NOMO-1 treated with dmso at 0.1 percent for 144 hours (cell line): ENCODE measurements around the gene CIAO1.

Source experiments
- DNase-seq: peaks from one replicate; lab custom pipeline; 2025; ENCODE audit not compliant: unreplicated experiment; lab: John Stamatoyannopoulos, UW

The CIAO1 gene

DNA sequence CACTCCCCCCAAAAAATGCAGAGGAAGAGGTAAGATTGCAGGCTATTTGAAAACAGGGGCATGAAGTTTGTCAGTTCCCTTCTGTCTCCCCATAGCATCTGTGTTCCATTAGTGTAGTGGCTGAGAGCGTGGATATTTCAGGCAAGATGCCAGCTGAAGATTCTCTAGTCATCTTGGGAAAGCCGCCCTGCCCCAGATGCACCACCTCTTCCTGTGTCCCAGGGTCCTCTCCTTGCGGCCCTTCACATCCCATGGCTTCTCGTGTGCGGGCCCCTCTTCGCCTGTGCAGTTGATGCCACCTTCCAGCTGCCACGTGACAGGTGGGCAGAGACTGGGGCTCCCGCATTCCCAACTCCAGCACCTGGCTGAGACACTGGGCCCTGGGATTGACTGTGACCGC, 16.4 kb upstream of the CIAO1 start:
- no peak for DNase-seq

DNA sequence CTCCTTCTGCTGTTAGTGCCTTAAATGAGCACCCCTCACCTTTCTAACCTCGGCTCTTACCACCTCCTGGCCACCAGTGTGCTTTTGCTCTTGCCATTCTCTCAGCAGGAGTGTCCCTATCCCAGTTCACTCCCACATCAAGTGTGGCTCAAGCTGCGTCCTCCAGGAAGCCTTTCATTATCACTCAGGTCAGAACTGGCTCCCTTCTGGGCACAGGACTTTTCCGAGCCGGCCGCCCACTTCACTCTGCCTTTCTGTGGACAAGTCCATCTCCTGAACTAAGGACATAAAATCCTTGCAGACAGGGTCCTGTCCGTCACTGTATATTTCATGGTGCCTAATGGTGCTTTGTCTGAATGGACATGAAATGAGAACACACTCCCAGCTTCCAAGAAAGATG, 15.8 kb upstream of the CIAO1 start:
- DNase-seq, result no peak

DNA sequence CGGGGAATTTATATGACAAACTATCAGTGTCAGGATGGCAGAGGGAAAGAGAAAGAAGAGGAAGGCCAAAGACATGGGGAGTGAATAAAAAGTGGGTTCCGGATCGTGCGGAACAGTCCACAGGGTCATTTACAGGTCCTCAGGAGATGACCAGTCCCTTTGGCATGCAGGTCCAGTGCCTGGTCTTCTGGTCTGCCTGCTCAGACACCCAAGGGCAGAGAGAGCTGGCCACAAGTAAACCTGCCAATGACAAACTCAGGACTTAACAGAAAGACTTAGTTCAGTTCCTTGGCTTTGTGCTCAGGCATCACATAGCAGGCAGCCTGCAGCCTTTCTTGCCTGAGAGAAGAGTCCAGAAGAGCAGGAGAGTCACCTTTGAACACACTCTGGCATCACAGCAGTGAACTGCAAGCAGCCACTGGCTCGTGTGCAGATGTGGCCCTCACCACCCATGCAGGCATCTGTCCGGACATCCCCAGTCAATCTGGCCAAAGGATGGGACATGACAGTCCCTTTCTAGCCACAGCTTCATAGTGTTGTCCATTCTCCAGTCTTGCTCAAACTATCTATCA, 14.2 kb upstream of the CIAO1 start:
- no peak for DNase-seq

DNA sequence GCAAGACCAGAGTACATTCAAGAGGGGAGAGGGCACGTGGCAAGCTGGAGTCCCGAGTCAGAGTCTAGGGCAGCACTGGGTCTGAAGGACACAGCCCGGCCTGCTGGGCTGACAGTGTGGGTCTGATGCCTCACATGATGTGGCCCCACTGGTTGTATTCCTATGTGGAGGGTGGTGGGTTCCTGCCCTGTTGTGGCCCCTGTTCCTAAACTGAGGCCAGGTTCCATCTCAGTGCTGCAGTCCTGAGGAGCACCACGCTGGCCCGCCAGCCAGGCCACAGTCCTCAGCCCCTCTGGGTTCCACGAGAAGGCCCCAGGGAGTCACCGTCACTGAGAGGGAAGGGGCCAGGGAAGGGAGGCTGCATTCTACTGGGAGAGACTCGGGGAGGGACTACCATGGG, 13.5 kb upstream of the CIAO1 start:
- DNase-seq, result no peak

DNA sequence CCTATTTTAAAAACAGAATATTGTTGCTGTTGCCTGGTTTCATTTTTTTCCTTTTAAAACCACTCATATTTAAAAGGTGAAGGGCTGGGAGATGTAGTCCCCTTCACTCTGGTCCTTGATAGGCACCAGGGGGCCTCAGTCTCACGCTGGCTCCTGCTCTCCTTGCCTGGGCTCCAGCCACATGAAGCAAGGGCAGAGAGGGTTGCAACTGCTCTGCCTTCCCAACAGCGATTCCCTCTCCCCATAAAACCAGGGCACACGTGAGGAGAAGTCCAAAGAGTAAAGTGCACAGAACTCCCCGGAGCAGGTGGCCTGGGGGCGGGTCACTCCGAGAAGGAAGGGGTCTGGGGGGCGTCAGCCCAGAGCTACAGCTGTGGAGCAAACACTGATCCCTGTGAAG, 13.0 kb upstream of the CIAO1 start:
- DNase-seq, result no peak

DNA sequence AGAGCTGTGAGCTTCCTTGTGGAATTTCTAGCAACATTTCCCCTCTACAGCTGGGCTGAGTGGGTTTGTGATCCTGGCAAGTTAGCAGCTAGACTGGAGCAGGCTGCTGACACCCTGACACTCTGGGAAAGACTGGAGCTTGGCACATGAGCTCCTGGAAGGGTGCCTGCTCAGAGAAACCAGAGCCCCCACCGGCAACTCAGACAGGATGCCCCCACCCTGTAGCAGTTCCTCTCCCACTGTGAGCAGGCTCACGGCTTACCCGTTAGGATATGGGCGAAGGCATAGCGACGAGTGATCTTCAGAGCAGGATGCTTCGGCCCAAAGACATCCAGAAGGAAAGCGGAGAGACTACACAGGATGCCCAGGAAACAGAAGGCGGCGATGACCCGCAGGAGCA, 11.5 kb upstream of the CIAO1 start:
- no peak for DNase-seq

DNA sequence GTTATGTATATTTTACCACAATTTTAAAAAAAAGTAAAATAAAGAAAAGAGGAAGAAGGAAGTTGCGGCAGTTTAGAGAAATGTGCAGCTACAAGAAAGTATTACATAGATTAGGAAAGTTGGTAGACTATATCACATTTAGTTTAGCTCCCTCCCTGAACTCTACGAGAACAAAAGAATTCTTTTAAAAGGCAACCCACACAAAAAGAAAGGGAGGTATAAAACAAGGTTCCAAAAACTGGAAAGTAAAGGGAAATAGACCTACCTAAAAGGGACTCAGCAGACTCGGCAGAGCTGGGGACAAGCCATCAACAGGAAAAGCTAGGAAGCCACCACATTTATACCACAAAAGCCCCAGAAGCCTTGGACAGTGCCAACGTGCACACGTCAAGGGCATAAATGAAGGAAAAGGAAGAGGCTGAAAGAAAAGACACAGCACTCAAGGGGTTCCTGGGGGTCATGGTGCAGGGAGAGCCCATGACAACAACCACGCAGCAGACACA, 9.4 kb upstream of the CIAO1 start:
- peak; percentile 7 for DNase-seq

DNA sequence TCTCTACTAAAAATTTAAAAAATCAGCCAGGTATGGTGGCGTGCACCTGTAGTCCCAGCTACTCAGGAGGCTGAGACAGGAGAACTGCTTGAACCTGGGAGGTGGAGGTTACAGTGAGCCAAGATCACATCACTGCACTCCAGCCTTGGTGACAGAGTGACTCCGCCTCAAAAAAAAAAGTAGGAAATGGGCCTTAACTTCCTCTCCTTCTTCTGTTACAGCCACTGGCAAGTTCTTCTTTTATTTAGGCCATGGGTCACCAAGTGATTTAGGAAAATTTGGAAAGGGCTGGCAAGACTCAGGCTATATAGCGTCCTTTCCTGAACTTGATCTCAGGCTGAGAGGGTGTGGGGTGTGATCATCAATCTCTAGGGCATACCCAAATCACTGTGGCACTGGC, 8.3 kb upstream of the CIAO1 start:
- peak; percentile 67 for DNase-seq

DNA sequence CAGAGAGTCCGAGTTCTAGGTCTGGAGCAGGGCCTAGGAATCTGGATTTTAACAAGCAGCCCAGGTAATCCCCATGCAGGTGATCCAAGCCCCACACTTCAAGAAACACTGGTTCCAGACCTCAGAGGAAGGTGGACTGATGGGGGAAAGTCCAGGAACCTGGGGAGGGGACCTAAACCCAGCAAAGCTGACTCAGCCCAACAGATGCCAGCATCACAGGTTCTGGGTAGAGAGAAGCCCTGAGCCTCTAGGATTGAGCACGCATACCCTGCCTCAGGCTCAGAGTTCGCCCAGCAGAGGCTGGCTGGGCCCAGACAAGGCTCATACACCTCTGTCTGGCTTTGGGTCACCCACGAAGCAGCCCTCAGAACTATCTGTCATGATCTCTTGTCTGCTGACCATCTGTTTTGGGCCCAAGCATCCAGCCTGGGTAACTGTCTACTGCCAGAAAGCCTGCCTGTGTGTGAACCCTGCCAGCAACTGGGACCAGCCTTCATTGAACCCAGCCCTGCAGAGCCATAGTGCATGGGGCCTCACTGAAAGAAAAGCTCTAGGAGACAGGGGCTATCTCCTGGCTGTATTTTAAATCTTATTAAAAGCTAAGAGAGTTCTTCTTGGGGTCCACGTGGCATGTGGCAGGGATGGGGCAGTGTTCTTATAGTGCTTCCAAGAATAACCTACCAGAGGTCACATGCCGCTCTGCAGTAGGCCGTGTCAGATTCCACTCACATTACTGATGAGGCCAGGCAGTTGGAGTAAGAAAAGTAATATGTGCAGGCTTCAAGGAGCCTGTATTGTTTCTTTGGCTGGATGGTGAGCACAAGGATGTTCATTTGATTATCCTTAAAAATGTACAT, 7.6 kb upstream of the CIAO1 start:
- DNase-seq, result no peak

DNA sequence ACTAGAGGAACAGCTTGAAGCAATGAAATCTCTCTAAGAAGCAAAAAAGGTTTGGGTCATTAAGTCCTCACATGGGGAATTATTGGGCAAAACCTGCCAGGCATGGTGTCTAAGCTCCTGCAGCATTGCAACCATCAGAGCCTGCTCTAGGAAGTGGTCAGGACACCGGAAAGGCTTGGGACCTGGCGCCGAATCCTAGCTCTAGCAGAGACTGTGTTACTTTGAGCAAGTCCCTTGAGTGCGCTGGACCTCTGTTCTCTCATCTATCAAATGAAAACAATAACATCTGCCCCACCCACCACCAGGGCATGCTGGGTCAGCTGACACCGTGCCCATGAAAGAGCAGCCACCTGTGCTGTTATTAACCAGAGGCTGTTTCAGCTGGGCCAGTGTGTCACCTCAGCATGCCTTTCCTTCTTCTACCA, 6.5 kb upstream of the CIAO1 start:
- DNase-seq, result no peak

DNA sequence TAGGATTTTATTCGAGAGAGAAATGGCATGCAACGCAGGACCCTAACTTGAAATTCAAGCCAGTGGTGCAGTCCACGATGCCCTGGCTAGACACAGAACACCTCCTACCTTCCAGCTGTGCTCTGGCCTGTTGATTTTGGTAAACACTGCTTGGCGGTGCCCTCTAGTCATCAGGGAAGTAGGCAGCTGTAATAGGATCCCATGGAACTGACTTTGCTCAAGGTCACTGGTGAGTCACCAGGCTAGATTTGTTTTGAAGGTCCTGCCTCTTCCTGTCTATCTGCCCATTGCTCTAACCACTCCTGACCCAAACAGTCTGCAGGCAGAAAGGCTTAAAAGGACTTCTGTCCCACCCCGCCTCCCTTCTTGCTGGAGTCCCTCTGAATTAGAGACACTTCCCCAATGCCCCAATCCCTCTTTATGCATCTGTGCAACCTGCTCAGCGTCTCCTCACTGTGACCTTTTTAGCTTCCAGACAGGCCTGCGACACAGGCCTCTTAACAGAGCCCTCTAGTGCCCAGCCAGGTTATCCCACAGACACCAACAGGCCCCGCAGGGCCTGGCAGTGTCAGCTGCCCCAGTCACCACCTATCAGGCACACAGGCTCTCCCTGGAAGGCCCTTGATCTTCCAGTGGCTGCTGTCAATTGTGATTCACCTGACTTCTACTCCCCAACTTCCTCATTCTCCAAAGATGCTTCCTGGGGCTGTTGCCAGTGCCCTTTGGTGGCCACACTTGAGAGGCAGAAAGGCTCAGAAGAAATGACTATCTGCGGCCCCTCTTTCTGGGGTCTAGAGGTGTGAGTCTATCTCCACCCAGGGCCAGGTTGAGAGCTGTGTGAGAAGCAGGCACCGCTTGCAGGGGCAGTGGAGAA, 5.4 kb upstream of the CIAO1 start:
- DNase-seq, result peak; percentile 75

DNA sequence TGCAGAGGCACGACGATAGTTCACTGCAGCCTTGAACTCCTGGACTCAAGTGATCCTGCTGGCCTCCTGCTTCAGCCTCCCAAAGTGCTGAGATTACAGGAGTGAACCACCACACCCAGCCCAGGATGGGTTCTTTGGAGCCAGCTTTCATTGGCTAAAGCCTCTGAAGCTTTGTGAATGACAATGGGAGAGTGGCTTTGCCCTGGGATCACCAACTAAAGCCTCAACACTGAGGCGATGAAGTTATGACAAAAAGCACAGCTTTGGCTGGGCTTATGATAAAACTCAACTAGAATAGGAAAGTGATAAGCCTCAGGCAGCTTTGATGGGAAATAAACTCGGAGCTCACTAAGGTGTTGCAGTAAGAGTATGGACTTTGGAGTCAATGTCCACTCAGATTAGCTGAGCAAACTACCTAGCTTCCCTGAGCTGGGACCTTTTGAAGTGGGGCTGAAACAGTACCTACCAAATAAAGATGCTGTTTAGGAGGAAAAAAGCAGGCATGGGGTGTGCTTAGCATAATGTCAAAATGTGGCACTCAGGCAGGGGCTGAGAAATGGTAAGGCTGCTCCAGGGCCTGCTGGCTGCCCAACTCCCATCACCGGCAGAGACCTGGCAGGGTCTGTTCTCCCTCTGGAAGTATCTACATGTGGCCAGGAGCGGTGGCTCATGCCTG, 4.6 kb upstream of the CIAO1 start:
- no peak for DNase-seq

DNA sequence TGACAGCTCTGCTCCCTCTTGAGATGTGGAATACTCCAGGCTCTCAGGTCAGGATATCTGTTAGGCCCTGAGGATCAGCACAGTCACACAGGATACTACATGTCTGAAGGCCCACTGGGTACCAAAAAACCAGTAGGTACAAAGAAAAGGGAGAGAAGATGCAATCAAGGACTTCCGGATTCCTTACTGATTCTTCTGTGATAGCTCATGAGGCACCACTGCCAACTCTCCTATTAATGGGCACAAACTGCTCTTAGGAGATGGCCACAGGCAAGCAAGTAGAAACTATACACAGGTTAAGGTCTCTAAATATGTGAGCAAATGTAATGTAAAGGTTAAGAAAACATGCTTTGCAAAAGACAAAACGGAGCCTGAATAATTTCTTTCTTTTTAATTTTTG, 3.7 kb upstream of the CIAO1 start:
- DNase-seq, result no peak

DNA sequence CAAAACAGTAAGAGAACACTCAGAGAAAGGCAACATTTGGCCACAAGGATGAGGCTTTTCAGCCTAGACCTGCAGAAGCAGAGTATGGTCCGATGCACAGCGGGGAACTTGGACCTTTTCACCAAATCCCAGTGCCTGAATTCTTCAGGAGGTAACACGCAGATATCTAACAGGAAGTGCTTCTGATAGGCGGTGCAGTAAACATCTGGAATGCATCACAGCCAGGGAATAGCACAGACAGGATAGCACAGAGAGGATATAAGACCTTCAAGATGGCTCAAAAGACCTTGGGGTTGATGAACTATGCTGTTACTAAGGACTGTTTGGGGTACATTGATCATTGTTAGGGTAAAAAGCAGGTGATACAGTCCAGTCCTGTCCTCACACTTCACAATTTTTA, 1.9 kb upstream of the CIAO1 start:
- DNase-seq, result no peak

DNA sequence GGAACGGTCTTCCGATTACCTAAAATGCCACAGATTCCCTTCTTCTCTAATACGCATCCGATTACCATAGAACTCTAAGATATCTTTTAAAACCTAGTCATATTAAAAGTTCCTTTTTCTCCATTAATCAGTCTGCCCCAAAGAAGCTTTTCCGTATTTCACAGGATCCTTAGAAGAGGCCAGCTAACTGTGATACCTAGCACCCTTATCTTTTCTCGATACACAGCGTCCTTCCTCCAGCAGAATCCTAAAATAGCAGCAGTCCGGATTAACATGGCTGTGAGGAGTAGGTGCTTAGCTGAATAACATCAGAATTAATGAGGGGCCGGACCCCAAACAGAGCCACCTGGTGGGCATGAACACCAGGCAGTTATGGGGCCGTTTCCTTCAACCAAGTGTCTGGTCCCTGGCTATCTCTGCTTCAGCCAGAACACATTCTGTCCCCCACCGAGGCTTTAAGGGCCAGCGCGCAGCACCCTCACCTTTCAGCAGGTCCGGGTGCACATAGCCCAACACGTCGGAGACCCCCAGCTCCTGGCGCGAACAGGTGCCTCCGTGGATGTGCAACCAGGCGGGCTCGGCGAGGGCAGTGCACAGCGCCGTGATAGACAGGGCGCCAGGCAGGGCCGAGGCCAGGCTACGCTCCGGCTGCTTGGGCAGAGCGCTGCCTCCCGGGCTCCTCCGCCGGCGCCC, 1.2 kb upstream of the CIAO1 start:
- DNase-seq, result peak; percentile 52

DNA sequence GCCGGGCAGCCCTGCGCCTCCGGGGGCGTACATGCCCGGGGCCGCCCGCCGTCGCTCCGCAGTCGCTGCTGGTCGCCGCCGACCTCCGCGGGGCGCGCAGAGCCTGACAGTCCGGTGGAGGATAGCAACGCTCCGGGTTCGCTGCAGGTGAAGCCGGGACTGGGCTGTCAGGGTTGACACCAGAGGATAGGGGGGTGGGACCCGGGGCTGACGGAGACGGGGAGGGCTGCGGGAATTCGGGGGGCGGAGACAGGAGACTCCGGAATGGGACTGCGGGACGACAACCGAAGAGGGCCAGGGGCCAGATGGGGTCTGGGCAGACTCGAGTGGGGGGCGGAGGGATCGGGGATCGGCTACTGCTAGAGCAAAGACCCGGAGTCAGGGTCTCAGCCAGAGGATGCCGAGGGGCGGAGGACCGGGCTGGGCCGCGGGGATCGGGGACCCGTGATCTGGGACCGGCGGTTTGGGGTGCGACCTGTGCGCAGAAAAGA, 631 bp upstream of the CIAO1 start:
- no peak for DNase-seq

DNA sequence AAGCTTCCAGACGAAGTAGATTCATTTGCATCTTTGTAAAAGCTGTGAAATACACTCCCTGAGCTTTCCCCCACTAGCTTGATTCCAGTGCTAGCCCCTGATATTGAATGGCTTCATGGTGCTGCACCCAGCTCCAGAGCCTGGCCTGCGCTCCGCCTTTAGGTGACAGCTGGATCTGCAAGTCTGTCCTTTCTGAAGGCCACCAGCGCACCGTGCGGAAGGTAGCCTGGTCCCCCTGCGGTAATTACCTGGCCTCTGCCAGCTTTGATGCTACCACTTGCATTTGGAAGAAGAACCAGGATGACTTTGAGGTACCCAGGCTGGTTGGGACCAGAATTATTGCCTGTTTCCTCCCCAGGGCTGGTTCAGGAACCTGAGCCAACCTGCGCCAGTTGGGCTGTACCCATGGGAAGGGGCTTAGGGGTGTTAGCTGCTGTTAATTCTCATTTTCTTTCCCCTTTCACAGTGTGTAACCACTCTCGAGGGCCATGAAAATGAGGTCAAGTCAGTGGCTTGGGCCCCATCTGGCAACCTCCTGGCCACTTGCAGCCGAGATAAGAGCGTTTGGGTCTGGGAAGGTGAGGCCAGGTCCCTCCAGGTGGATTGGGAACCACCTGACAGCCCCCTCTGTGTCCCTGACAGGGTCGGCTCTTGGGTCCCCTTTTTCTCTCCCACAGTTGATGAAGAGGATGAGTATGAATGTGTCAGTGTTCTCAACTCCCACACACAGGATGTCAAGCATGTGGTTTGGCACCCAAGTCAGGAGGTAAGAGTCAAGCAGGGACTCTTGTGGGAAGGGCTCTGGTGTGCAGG, 1.3 kb downstream of the CIAO1 start:
- DNase-seq, result peak; percentile 16

DNA sequence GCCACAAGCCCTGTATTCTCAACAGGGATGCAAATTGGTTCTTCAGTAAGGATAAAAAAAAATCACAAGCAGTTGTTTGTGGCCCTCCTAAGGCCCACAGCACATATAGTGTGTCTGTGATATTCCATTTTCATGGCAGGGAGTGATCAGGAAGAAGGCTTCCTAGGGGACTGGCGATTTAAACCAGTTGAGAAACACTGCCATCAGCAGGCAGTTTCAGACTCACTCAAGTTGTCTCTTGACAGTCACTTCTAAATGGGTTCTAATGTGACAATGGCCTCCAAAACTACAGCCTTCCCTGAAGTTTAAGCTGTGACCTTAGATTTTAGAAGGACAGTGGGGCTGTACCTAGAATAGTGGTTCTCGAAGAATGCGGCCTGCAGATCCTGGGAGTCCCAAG, 6.0 kb downstream of the CIAO1 start:
- DNase-seq, result no peak

DNA sequence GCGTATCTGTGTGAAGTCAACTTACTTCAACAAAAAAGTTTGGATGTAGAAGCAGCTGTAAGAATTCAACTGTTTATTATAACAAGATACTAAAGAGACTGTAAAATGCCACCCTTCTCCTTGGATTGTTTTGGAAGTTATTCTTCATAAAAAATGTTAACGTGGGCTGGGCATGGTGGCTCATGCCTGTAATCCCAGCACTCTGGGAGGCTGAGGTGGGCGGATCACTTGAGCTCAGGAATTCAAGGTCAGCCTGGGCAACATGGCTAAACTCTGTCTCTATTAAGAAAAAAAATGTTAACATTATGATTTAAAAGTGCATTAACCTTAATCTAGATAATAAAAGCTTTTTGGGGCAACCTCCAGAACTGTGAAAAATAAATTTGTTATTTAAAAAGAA, 7.7 kb downstream of the CIAO1 start:
- no peak for DNase-seq
